IMR-90 (cell line): Measurements from ENCODE around the gene C10orf95. TPM values are rescaled to one million over a fixed set of nuclear protein-coding genes. Genes with fewer than 3 reads are reported as not detected.

ENCODE experiments used
- ATAC-seq: fragments of 200-7000 bp; cut with Tn5 transposase; 2 replicates; pipeline ENCODE4 v1.9.1; 2020; ENCODE audit warnings: low read depth, mild to moderate bottlenecking, moderate library complexity
- BruUV-seq: library from RNA; stranded (reverse); fragments of 400-500 nt; replicated peaks from 2 replicates; lab custom pipeline; 2021; lab: Mats Ljungman, UMichigan
- CTCF ChIA-PET: fragments of 300-600 bp; formaldehyde crosslinking; extraction: SDS; loops from one replicate; lab custom pipeline; 2021; ENCODE audit warnings: antibody characterized with exemption; lab: Yijun Ruan, JAX
- POLR2A ChIA-PET: fragments of 300-600 bp; sonication (Branson Sonifier 250); formaldehyde crosslinking; loops from one replicate; lab custom pipeline; 2022; ENCODE audit warnings: antibody characterized with exemption; ENCODE audit not compliant: unreplicated experiment; lab: Charles Lee
- DNase-seq: peaks from one replicate; pipeline ENCODE4 v3.0.0; 2013
- H2AFZ ChIP-seq: replicated peaks from 2 replicates; pipeline ENCODE3; 2013; ENCODE audit warnings: low read length, mild to moderate bottlenecking; ENCODE audit not compliant: poor library complexity
- H2AK5ac ChIP-seq: 2 replicates; pipeline ENCODE4 v1.6.1; 2013; ENCODE audit warnings: low read depth, low read length, inconsistent platforms
- H2AK9ac ChIP-seq: replicated peaks from 2 replicates; pipeline ENCODE3; 2013; ENCODE audit warnings: mild to moderate bottlenecking, low read depth, low read length, moderate library complexity; ENCODE audit not compliant: poor library complexity
- H2BK120ac ChIP-seq: 2 replicates; pipeline ENCODE4 v1.6.1; 2013; ENCODE audit warnings: low read depth, low read length, inconsistent platforms
- H2BK15ac ChIP-seq: 3 replicates; pipeline ENCODE4 v1.6.1; 2013; ENCODE audit warnings: low read depth, low read length, inconsistent platforms
- H2BK20ac ChIP-seq: 2 replicates; pipeline ENCODE4 v1.6.1; 2013; ENCODE audit warnings: low read depth, mild to moderate bottlenecking, inconsistent platforms, low read length, moderate library complexity
- H2BK5ac ChIP-seq: 2 replicates; pipeline ENCODE4 v1.6.1; 2013; ENCODE audit warnings: mild to moderate bottlenecking, low read depth, low read length, inconsistent platforms; ENCODE audit not compliant: poor library complexity, severe bottlenecking
- H3K14ac ChIP-seq: replicated peaks from 2 replicates; pipeline ENCODE4 v1.6.1; 2013; ENCODE audit warnings: low read depth, low read length, inconsistent platforms
- H3K18ac ChIP-seq: 2 replicates; pipeline ENCODE4 v1.6.1; 2013; ENCODE audit warnings: low read depth, low read length, control low read depth
- H3K23ac ChIP-seq: 2 replicates; pipeline ENCODE4 v1.6.1; 2013; ENCODE audit warnings: low read depth, low read length, inconsistent platforms
- H3K27ac ChIP-seq: 2 replicates; pipeline ENCODE4 v1.5.1; 2013; ENCODE audit warnings: mild to moderate bottlenecking, control low read depth, low read length; ENCODE audit not compliant: insufficient read depth
- H3K27me3 ChIP-seq: 2 replicates; pipeline ENCODE4 v1.6.1; 2013; ENCODE audit warnings: low read length; ENCODE audit not compliant: control insufficient read depth, insufficient read depth
- H3K36me3 ChIP-seq: 2 replicates; pipeline ENCODE4 v1.6.1; 2013; ENCODE audit warnings: low read length, mixed read lengths; ENCODE audit not compliant: control insufficient read depth, insufficient read depth
- H3K4ac ChIP-seq: 2 replicates; pipeline ENCODE4 v1.6.1; 2013; ENCODE audit warnings: low read depth, low read length, inconsistent platforms
- H3K4me1 ChIP-seq: 2 replicates; pipeline ENCODE4 v1.6.1; 2013; ENCODE audit warnings: low read length, mixed read lengths; ENCODE audit not compliant: control insufficient read depth, insufficient read depth
- H3K4me2 ChIP-seq: 2 replicates; pipeline ENCODE4 v1.6.1; 2013; ENCODE audit warnings: low read depth, mild to moderate bottlenecking, control low read depth, low read length, moderate library complexity
- H3K4me3 ChIP-seq: 2 replicates; pipeline ENCODE4 v1.5.1; 2013; ENCODE audit warnings: low read depth, mild to moderate bottlenecking, control low read depth, low read length, moderate library complexity; ENCODE audit not compliant: insufficient read depth
- H3K56ac ChIP-seq: 2 replicates; pipeline ENCODE4 v1.6.1; 2013; ENCODE audit warnings: low read length, inconsistent platforms; ENCODE audit not compliant: insufficient read depth; ENCODE audit errors: extremely low read depth
- H3K79me1 ChIP-seq, 2 experiments: 2 replicates each; pipeline ENCODE4 v1.6.1; 2013; ENCODE audit warnings: low read length in 2 of 2, inconsistent platforms in 1 of 2, low read depth in 1 of 2
- H3K9ac ChIP-seq: 2 replicates; pipeline ENCODE4 v1.6.1; 2013; ENCODE audit warnings: low read depth, low read length, control low read depth
- H3K9me1 ChIP-seq: 2 replicates; pipeline ENCODE4 v1.6.1; 2013; ENCODE audit warnings: low read length, inconsistent platforms; ENCODE audit not compliant: insufficient read depth
- H3K9me3 ChIP-seq: 2 replicates; pipeline ENCODE4 v1.6.1; 2013; ENCODE audit warnings: low read length; ENCODE audit not compliant: control insufficient read depth, insufficient read depth
- H4K20me1 ChIP-seq: 2 replicates; pipeline ENCODE4 v1.6.1; 2013; ENCODE audit warnings: low read length, inconsistent platforms; ENCODE audit not compliant: insufficient read depth
- H4K5ac ChIP-seq: 2 replicates; pipeline ENCODE4 v1.6.1; 2013; ENCODE audit warnings: mild to moderate bottlenecking, low read depth, low read length, control low read depth
- H4K8ac ChIP-seq, 2 experiments: 2 replicates each; pipeline ENCODE4 v1.6.1; 2013; ENCODE audit warnings: low read depth in 2 of 2, low read length in 2 of 2, control low read depth in 1 of 2, inconsistent platforms in 1 of 2
- H4K91ac ChIP-seq: 2 replicates; pipeline ENCODE4 v1.6.1; 2013; ENCODE audit warnings: low read depth, low read length, inconsistent platforms; ENCODE audit not compliant: insufficient read depth
- BHLHE40 ChIP-seq: fragments of 150-350 bp; IDR thresholded peaks from 2 replicates; pipeline ENCODE4 v1.6.1; 2016; ENCODE audit warnings: mild to moderate bottlenecking, low read depth, low read length
- CEBPB ChIP-seq: IDR thresholded peaks from 2 replicates; pipeline ENCODE4 v1.6.1; 2012; ENCODE audit warnings: low read depth, low read length, improper control_type of control experiment
- CHD1 ChIP-seq: IDR thresholded peaks from 2 replicates; pipeline ENCODE4 v1.6.1; 2012; ENCODE audit warnings: low read depth, low read length, improper control_type of control experiment
- CTCF ChIP-seq: conservative IDR thresholded peaks from 2 replicates; pipeline ENCODE4 v1.5.1; 2012; ENCODE audit warnings: mild to moderate bottlenecking, low read depth, low read length, improper control_type of control experiment
- ELK1 ChIP-seq: fragments of 150-350 bp; IDR thresholded peaks from 2 replicates; pipeline ENCODE4 v1.6.1; 2016; ENCODE audit warnings: low read depth, mild to moderate bottlenecking, low read length, moderate library complexity, borderline replicate concordance
- FOS ChIP-seq: fragments of 150-350 bp; IDR thresholded peaks from 2 replicates; pipeline ENCODE4 v1.6.1; 2016; ENCODE audit warnings: low read depth, low read length
- MAFK ChIP-seq: IDR thresholded peaks from 2 replicates; pipeline ENCODE4 v1.6.1; 2012; ENCODE audit warnings: low read depth, low read length, improper control_type of control experiment
- MAZ ChIP-seq: IDR thresholded peaks from 2 replicates; pipeline ENCODE4 v1.6.1; 2012; ENCODE audit warnings: low read depth, mild to moderate bottlenecking, low read length, improper control_type of control experiment, moderate library complexity, borderline replicate concordance
- MXI1 ChIP-seq: IDR thresholded peaks from 2 replicates; pipeline ENCODE4 v1.6.1; 2012; ENCODE audit warnings: low read depth, mild to moderate bottlenecking, low read length, moderate library complexity, borderline replicate concordance
- NFE2L2 ChIP-seq: fragments of 150-350 bp; IDR thresholded peaks from 2 replicates; pipeline ENCODE4 v1.6.1; 2016; ENCODE audit warnings: low read depth, mild to moderate bottlenecking, low read length
- POLR2A ChIP-seq: IDR thresholded peaks from 2 replicates; pipeline ENCODE4 v1.6.1; 2012; ENCODE audit warnings: mild to moderate bottlenecking, low read depth, low read length
- RAD21 ChIP-seq: IDR thresholded peaks from 2 replicates; pipeline ENCODE4 v1.6.1; 2012; ENCODE audit warnings: low read length, improper control_type of control experiment
- RCOR1 ChIP-seq: IDR thresholded peaks from 2 replicates; pipeline ENCODE4 v1.6.1; 2012; ENCODE audit warnings: mild to moderate bottlenecking, low read length, improper control_type of control experiment; ENCODE audit not compliant: insufficient replicate concordance
- RFX5 ChIP-seq: IDR thresholded peaks from 2 replicates; pipeline ENCODE4 v1.8.0; 2012; ENCODE audit warnings: low read depth, mild to moderate bottlenecking, low read length, moderate library complexity
- SMC3 ChIP-seq: fragments of 150-350 bp; IDR thresholded peaks from 2 replicates; pipeline ENCODE4 v1.6.1; 2016; ENCODE audit warnings: low read depth, mild to moderate bottlenecking, antibody characterized with exemption, low read length, moderate library complexity
- USF2 ChIP-seq: fragments of 150-350 bp; IDR thresholded peaks from 2 replicates; pipeline ENCODE4 v1.6.1; 2017; ENCODE audit warnings: mild to moderate bottlenecking, antibody characterized with exemption, low read length, low read depth
- WGBS, 2 experiments: methylation state at CpG; one replicate each; pipeline versions ENCODE4 v1.1.5 to v1.1.7; 2013; ENCODE audit warnings: missing lambda C conversion rate in 2 of 2; ENCODE audit not compliant: insufficient read length in 1 of 2; ENCODE audit errors: extremely low coverage in 2 of 2; 5-methylcytosine and 5-hydroxymethylcytosine counted together
- dilution Hi-C: fragments of 300-500 bp; cut with HindIII; formaldehyde crosslinking; loops from one replicate; pipeline ENCODE4 v1.14.3; 2018; ENCODE audit warnings: low sequenced_read_pairs; ENCODE audit not compliant: unreplicated experiment
- in situ Hi-C: fragments of 300-500 bp; cut with MboI; formaldehyde crosslinking; loops from 3 replicates; pipeline ENCODE4 v1.14.3; 2019; ENCODE audit warnings: low sequenced_read_pairs, inconsistent platforms, mixed read lengths
- intact Hi-C: fragments of 100-400 bp; cut with micrococcal nuclease; formaldehyde crosslinking; loops from 2 replicates; pipeline ENCODE4 v1.10.0; 2022
- polyA plus RNA-seq, 3 experiments: library from polyadenylated mRNA; depleted of rRNA; stranded (reverse); fragments of >200 nt; gene quantifications; 2 replicates each; pipeline ENCODE4 v1.2.3, GENCODE V29; 2012; ENCODE audit warnings: low replicate concordance in 1 of 3
- total RNA-seq: library from RNA; depleted of rRNA; stranded (reverse); fragments of >200 nt; gene quantifications from 2 replicates; pipeline ENCODE4 v1.2.3, GENCODE V29; 2012

The C10orf95 gene
- total and polyA plus RNA-seq, 2 of the 4 experiments (the other 2 are of a cell fraction) = not detected

- Histone ChIP-seq H3K9ac (no peak overlapping the region), H3K4me1 (peaks cover 10% of the 10 kb centered on the region), H3K27me3 (peaks cover 5% of the 10 kb centered on the region), H3K79me1 (no peaks in the 10 kb centered on the region), H4K91ac (no peak overlapping the region), H3K14ac (no peak overlapping the region), H4K5ac (no peak overlapping the region), H3K23ac (no peak overlapping the region), H2BK20ac (no peak overlapping the region), H3K4me2 (no peak overlapping the region), H2BK5ac (no peak overlapping the region), H4K8ac (no peak overlapping the region), H2AFZ (no peak overlapping the region), H3K4me3 (no peak overlapping the region), H3K18ac (no peak overlapping the region), H2BK120ac (no peak overlapping the region), H2BK15ac (no peak overlapping the region), H3K56ac (no peak overlapping the region), H3K4ac (no peak overlapping the region), H2AK9ac (no peak overlapping the region), H3K27ac (no peak overlapping the region), H3K9me1 (peaks cover 5% of the 10 kb centered on the region; the same call in 1 of the 2 replicates), H4K20me1 (no peaks in the 10 kb centered on the region), H3K9me3 (no peaks in the 10 kb centered on the region), H2AK5ac (no peak overlapping the region), H3K36me3 (no peaks in the 10 kb centered on the region)
- BruUV-seq = no TSS peak
- WGBS, 2 experiments = no CpG with 5 or more reads among the region's 1 CpG
- no peak for TF ChIP-seq MXI1
- TF ChIP-seq CTCF = no peak
- TF ChIP-seq CEBPB = no peak
- TF ChIP-seq RAD21 = no peak
- no peak for TF ChIP-seq RFX5
- no peak for TF ChIP-seq BHLHE40
- no peak for TF ChIP-seq USF2
- no peak for TF ChIP-seq CHD1
- TF ChIP-seq MAZ = no peak
- no peak for TF ChIP-seq POLR2A
- TF ChIP-seq RCOR1 = no peak
- TF ChIP-seq FOS = no peak
- no peak for TF ChIP-seq MAFK
- no peak for TF ChIP-seq NFE2L2
- no peak for TF ChIP-seq SMC3
- no peak for TF ChIP-seq ELK1
- DNase-seq (no peak), ATAC-seq (no peak)
- intact Hi-C loops (no loop called here), dilution Hi-C loops (no loop called here), in situ Hi-C loops (no loop called here)
- ChIA-PET CTCF (no interaction called here), POLR2A (no interaction called here)
Observed at GRCh38 chr10:102438374-102438773, 13.0 kb downstream of the C10orf95 start.
